ENCODE measurements around the gene RUNDC1.
A peak's percentile ranks its signal among the peaks of the same experiment; 100 is the strongest.
"Not testable (repeated sequence)": the region's sequence is repeated elsewhere in the genome, so short reads cannot be mapped to it uniquely, and the experiment has no call there.

The RUNDC1 gene

GRCh38 chr17:42980274-42980765 is at the start of gene RUNDC1:
RUNDC1 (plus strand) TSS chr17:42980565; CDS start chr17:42980577, 12 bp downstream.
- in situ Hi-C loops (cut with HindIII; ENCODE audit: low pct_ligation_motif_present, low pct_unique_long_range_greater_than_20kb, low sequenced_read_pairs) = no loop called here
- peak; percentile 93 for DNase-seq

- in situ Hi-C loops (cut with HindIII; ENCODE audit: low pct_ligation_motif_present, low pct_unique_long_range_greater_than_20kb, low sequenced_read_pairs) = loop anchor here (25.0 kb wide), 1 partner anchor 201 kb away; the partner anchor contains the start of gene EZH1
- peak; percentile 58 for DNase-seq
Measured at GRCh38 chr17:42937712-42938596, 42.4 kb upstream of the RUNDC1 start.

GRCh38 chr17:42944211-42944610 is 36.2 kb upstream of the RUNDC1 start:
- DNase-seq = no peak
- in situ Hi-C loops (cut with HindIII; ENCODE audit: low pct_ligation_motif_present, low pct_unique_long_range_greater_than_20kb, low sequenced_read_pairs) = loop anchor here (25.0 kb wide), 1 partner anchor 207 kb away; the partner anchor contains the start of gene EZH1

GRCh38 chr17:42946812-42947211 is 33.6 kb upstream of the RUNDC1 start:
- no peak for DNase-seq
- in situ Hi-C loops (cut with HindIII; ENCODE audit: low pct_ligation_motif_present, low pct_unique_long_range_greater_than_20kb, low sequenced_read_pairs) = loop anchor here (25.0 kb wide), 1 partner anchor 210 kb away; the partner anchor contains the start of gene EZH1

GRCh38 chr17:42950044-42950783 is 30.2 kb upstream of the RUNDC1 start:
- in situ Hi-C loops (cut with HindIII; ENCODE audit: low pct_ligation_motif_present, low pct_unique_long_range_greater_than_20kb, low sequenced_read_pairs) = no loop called here
- no peak for DNase-seq

GRCh38 chr17:42953669-42954068 is 26.7 kb upstream of the RUNDC1 start:
- in situ Hi-C loops (cut with HindIII; ENCODE audit: low pct_ligation_motif_present, low pct_unique_long_range_greater_than_20kb, low sequenced_read_pairs) = no loop called here
- DNase-seq = no peak

- peak; percentile 95 for DNase-seq
- in situ Hi-C loops (cut with HindIII; ENCODE audit: low pct_ligation_motif_present, low pct_unique_long_range_greater_than_20kb, low sequenced_read_pairs) = no loop called here
Measured at GRCh38 chr17:42964161-42964932, 16.0 kb upstream of the RUNDC1 start, which contains the start of gene AARSD1. AARSD1 (minus strand) TSS chr17:42964454; CDS start chr17:42964440, 14 bp downstream.

- no peak for DNase-seq
- in situ Hi-C loops (cut with HindIII; ENCODE audit: low pct_ligation_motif_present, low pct_unique_long_range_greater_than_20kb, low sequenced_read_pairs) = no loop called here
Measured at GRCh38 chr17:42967925-42968324, 12.4 kb upstream of the RUNDC1 start.

- in situ Hi-C loops (cut with HindIII; ENCODE audit: low pct_ligation_motif_present, low pct_unique_long_range_greater_than_20kb, low sequenced_read_pairs) = no loop called here
- DNase-seq = no peak
Measured at GRCh38 chr17:42969001-42969581, 11.3 kb upstream of the RUNDC1 start.

GRCh38 chr17:42971589-42971988 is 8.8 kb upstream of the RUNDC1 start:
- DNase-seq = no peak
- in situ Hi-C loops (cut with HindIII; ENCODE audit: low pct_ligation_motif_present, low pct_unique_long_range_greater_than_20kb, low sequenced_read_pairs) = no loop called here

GRCh38 chr17:42973323-42973722 is 7.0 kb upstream of the RUNDC1 start:
- in situ Hi-C loops (cut with HindIII; ENCODE audit: low pct_ligation_motif_present, low pct_unique_long_range_greater_than_20kb, low sequenced_read_pairs) = not testable (repeated sequence)

GRCh38 chr17:42975265-42975664 is 5.1 kb upstream of the RUNDC1 start:
- in situ Hi-C loops (cut with HindIII; ENCODE audit: low pct_ligation_motif_present, low pct_unique_long_range_greater_than_20kb, low sequenced_read_pairs) = no loop called here

More at GRCh38 chr17:42973323-42973722, 7.0 kb upstream of the RUNDC1 start:
- not testable (repeated sequence) for DNase-seq

GRCh38 chr17:42975701-42976100 is 4.7 kb upstream of the RUNDC1 start:
- DNase-seq; in situ Hi-C loops (cut with HindIII; ENCODE audit: low pct_ligation_motif_present, low pct_unique_long_range_greater_than_20kb, low sequenced_read_pairs): not testable (repeated sequence)

More at GRCh38 chr17:42975265-42975664, 5.1 kb upstream of the RUNDC1 start:
- DNase-seq = no peak

- in situ Hi-C loops (cut with HindIII; ENCODE audit: low pct_ligation_motif_present, low pct_unique_long_range_greater_than_20kb, low sequenced_read_pairs) = no loop called here
- peak; percentile 58 for DNase-seq
Measured at GRCh38 chr17:42979511-42980273, 673 bp upstream of the RUNDC1 start, which contains the start of gene PTGES3L. PTGES3L (minus strand) TSS chr17:42980080; CDS start chr17:42980053, 27 bp downstream.

GRCh38 chr17:42980766-42981397 is 517 bp downstream of the RUNDC1 start:
- DNase-seq = peak; percentile 63
- in situ Hi-C loops (cut with HindIII; ENCODE audit: low pct_ligation_motif_present, low pct_unique_long_range_greater_than_20kb, low sequenced_read_pairs) = no loop called here

GRCh38 chr17:42982266-42982665 is 1.9 kb downstream of the RUNDC1 start:
- in situ Hi-C loops (cut with HindIII; ENCODE audit: low pct_ligation_motif_present, low pct_unique_long_range_greater_than_20kb, low sequenced_read_pairs) = no loop called here
- no peak for DNase-seq

- no peak for DNase-seq
- in situ Hi-C loops (cut with HindIII; ENCODE audit: low pct_ligation_motif_present, low pct_unique_long_range_greater_than_20kb, low sequenced_read_pairs) = no loop called here
Measured at GRCh38 chr17:42985225-42985624, 4.9 kb downstream of the RUNDC1 start.
